ENCODE data around the gene MEX3D.

- TF ChIP-seq POLR2A (IDR thresholded peaks at IDR 0.05) (no peak), CTCF (IDR thresholded peaks at IDR 0.05) (no peak)
Measured at GRCh38 chr19:1514986-1515721, 53.0 kb downstream of the MEX3D start.

All from vagina (tissue), 2 donors.